B cell (primary cell): ENCODE measurements around the gene RCN1.

Experiments
- EZH2 ChIP-seq: IDR thresholded peaks from 2 replicates; pipeline ENCODE4 v1.6.1; 2012; ENCODE audit warnings: borderline replicate concordance, low read depth, mild to moderate bottlenecking, moderate library complexity, low read length; ENCODE audit not compliant: insufficient read depth, poor library complexity, severe bottlenecking
- TF ChIP-seq, protein P1 (sequence below): fragments of 200-600 bp; IDR thresholded peaks from one replicate; pipeline ENCODE4 v1.8.0; 2022; ENCODE audit warnings: antibody characterized with exemption, mild to moderate bottlenecking

DNA sequence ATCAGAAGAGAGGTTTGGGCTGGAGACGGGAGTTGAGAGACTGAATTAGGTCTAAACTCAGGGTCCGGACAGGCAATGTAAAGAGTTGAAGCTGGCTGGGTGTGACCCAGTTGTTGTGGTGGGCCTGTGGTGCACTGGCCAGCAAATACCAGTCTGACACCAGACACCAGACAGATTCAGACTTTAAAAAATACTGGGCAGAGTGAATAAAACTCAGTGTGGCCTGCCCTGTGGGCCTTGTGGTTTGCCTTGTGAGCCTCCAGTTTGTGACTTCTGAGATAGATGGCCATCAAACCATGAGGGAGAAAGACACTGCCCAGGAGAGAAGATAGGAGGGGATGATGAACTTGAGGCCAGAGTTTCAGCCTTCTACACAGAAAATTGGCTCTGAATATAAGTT is 25.8 kb downstream of the RCN1 start:
- TF ChIP-seq, protein P1, sequence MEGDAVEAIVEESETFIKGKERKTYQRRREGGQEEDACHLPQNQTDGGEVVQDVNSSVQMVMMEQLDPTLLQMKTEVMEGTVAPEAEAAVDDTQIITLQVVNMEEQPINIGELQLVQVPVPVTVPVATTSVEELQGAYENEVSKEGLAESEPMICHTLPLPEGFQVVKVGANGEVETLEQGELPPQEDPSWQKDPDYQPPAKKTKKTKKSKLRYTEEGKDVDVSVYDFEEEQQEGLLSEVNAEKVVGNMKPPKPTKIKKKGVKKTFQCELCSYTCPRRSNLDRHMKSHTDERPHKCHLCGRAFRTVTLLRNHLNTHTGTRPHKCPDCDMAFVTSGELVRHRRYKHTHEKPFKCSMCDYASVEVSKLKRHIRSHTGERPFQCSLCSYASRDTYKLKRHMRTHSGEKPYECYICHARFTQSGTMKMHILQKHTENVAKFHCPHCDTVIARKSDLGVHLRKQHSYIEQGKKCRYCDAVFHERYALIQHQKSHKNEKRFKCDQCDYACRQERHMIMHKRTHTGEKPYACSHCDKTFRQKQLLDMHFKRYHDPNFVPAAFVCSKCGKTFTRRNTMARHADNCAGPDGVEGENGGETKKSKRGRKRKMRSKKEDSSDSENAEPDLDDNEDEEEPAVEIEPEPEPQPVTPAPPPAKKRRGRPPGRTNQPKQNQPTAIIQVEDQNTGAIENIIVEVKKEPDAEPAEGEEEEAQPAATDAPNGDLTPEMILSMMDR: no peak
- no peak for TF ChIP-seq EZH2
